GM18858 (cell line): Measurements from ENCODE around the gene KNL1.
A peak's percentile ranks its signal among the peaks of the same experiment; 100 is the strongest.
"Not testable (repeated sequence)": the region's sequence is repeated elsewhere in the genome, so short reads cannot be mapped to it uniquely, and the experiment has no call there.

Experiments used
- ATAC-seq: cut with Tn5 transposase; IDR thresholded peaks from one replicate; pipeline ENCODE4 v1.9.1; 2021; ENCODE audit not compliant: unreplicated experiment

Gene KNL1

GRCh38 chr15:40578892-40579291, 15.2 kb upstream of the KNL1 start:
- no peak for ATAC-seq

GRCh38 chr15:40581796-40582195, 12.3 kb upstream of the KNL1 start:
- not testable (repeated sequence) for ATAC-seq

DNA sequence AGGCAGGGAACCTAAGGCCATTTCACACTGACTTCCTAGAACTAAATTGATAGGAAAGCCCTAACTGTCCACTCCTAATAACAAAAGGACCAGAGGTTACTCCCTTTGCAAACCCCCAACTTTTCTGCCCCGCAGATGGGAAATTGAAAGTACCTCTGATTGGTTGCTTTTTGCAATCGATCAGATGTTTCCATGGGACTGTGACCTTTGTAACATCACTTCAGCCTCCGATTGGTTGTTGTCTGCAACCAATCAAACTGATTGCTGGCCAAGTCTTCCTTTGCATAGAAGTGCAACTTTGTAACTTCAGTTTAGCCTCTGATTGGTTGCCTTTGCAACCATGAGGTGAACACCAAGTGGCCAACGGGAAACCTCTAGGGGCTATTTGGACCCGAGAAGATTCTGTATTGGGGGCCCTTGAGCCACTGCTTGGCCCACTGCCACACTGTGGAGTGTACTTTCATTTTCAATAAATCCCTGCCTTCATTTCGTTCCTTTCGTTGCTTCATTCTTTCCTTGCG, 11.3 kb upstream of the KNL1 start:
- ATAC-seq: no peak

DNA sequence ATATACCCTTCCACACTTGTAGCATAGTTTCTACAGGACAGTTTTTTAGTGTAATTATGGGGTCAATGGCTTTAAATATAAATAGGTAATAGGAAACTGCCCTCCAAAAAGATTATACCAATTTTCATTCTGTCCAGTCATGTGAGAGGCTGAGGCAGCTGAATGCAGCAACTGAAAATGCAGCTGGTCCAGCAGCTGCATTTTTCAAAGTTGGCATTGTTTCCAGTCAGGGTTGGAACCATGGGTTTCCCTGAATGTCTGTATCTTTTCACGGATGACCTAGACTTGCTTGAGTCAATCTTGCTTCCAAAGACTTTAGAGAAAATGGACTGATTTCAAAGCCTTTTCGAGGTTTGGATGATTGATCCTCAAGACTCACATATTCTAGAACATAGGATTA, 9.9 kb upstream of the KNL1 start:
- ATAC-seq: no peak

DNA sequence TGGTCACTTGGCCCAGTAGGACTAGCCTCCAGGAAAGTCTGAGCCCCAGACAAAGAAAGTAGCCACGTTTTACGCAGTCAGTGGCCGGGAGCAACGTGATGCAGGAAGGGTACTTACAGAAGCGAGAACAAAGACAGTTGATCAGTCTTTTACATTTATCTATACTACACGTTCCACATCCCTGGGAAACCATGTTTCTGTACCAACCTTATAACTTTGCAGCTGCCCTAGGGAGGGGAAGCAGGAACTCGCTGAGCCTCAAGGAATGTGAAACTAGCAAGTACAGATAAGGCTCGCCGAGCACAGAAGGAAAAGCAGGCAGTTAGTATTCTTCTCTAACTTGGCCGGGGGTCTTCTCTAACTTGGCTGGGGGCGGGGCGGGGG, 3.4 kb upstream of the KNL1 start:
- ATAC-seq: no peak

GRCh38 chr15:40591389-40591788, 2.7 kb upstream of the KNL1 start:
- ATAC-seq: no peak

DNA sequence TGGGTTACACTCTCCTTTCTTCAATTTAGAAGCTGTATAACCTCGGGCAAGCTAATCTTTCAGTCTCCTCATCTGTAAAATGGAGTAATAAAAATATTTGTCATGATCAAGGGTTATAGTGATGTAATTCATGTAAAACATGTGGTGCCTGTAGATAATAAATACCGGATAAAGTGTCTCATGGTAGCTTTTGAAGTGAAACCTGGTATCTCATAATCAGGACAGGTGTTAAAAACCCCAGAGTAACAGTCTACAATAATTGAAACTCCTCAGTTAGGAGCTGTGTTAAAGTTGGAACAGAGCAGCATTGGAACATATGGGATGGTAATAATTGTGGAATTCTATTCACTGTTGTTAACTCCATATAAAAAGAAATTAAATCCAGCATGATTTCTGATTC, 884 bp upstream of the KNL1 start:
- no peak for ATAC-seq

DNA sequence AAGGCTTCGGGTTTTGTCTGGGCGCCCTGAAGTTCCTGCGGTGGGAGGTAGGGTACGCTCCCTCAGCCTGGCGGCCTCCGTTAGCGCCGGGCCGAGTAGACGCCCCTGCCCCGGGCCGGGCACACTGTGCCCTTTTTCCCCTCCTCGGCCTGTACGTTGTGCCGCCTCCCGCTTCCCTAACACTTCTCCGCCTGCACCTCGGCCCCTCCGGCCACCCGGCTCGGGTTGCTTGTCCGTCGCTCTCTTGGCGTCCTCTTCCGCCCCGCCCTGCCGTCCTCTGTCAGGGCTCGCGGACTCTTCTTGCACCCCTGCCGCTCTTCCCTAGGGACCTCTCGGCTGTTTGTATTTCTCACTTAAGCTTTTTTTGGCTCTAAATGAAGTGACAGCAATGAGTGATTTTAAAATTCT, 384 bp downstream of the KNL1 start:
- ATAC-seq: peak; percentile 28

DNA sequence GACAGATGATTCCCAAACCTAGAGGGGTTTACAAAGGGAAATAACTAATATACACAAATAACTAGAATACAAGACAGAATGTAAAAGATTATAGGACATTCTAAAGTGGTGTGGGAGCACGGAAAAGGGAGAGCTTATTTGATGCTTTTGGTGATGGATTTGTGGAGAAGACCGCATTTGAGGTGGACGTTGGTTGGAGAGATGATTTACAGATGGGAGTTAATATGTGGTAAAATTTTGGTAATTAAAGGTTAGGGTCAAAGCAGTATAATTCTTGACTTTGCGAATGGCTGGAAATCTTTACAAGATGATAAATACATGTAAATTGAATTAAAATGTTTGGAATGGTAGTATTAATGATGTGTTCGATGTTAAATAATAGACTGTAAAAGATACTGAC, 1.2 kb downstream of the KNL1 start:
- ATAC-seq: no peak

- ATAC-seq: no peak
These were observed 1.7 kb downstream of the KNL1 start for GRCh38 chr15:40595773-40596172.

GRCh38 chr15:40597024-40597423, 3.0 kb downstream of the KNL1 start:
- no peak for ATAC-seq

GRCh38 chr15:40598126-40598525, 4.1 kb downstream of the KNL1 start:
- no peak for ATAC-seq

GRCh38 chr15:40598672-40599071, 4.6 kb downstream of the KNL1 start:
- ATAC-seq: no peak

DNA sequence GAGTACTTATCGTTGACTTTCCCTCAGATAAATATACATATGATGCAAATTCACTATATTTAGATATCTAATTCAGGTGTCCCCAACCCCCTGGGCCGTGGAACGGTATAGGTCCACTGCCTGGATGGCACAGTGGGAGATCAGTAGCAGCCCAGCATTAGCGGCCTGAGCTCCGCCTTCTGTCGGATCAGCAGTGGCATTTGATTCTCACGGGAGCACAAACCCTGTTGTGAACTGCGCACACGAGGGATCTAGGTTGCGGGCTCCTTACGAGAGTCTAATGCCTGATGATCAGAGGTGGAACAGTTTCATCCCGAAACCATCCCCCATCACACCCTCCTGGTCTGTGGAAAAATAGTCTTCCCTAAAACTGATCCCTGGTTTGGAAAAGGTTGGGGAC, 6.9 kb downstream of the KNL1 start:
- ATAC-seq: no peak

GRCh38 chr15:40603935-40604334, 9.9 kb downstream of the KNL1 start:
- no peak for ATAC-seq

- ATAC-seq: no peak
These were observed 19.0 kb downstream of the KNL1 start for GRCh38 chr15:40613080-40613479.

- ATAC-seq: no peak
These were observed 24.0 kb downstream of the KNL1 start for GRCh38 chr15:40618023-40618422.

GRCh38 chr15:40618906-40619305, 24.9 kb downstream of the KNL1 start:
- no peak for ATAC-seq

- ATAC-seq: no peak
These were observed 29.3 kb downstream of the KNL1 start for GRCh38 chr15:40623361-40623760.

DNA sequence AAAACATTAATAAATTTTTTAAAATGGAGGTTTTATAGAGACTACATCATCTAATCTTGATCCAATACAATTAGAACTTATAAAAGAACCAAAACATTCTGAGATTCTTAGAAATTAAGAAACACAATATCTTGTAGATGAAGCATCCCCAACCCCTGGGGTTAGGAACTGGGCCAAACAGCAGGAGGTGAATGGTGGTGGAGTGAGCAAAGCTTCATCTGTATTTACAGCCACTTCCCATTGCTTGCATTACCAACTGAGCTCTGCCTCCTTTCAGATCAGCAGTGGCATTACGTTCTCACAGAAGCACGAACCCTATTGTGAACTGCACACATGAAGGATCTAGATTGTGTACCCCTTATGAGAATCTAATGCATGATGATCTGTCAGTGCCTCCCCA, 36.3 kb downstream of the KNL1 start:
- no peak for ATAC-seq

GRCh38 chr15:40633178-40633577, 39.1 kb downstream of the KNL1 start:
- no peak for ATAC-seq

DNA sequence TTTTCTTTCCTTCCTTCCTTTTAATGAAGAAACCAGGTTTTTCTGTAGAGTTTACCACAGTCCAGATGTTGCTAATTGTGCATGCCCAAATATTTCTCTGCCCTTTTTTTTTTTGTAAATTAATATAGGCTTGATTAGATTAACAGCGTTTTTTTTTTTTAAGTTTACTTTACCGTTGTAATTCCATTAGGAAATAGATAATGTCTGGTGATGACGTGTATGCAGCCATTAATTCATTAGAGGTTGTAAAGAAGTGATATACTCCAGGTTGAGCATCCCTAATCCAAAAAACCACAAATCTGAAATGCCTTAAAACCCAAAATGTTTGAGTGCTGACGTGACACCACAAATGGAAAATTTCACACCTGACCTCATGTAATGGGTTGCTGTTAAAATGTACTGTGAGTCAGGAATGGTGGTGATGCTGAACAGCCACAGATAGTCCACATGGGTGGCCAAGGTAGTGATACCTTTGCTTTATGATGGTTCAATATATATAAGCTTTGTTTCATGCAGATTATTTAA, 43.2 kb downstream of the KNL1 start:
- no peak for ATAC-seq

- no peak for ATAC-seq
These were observed 45.6 kb downstream of the KNL1 start for GRCh38 chr15:40639677-40640076.

- no peak for ATAC-seq
These were observed 53.5 kb downstream of the KNL1 start for GRCh38 chr15:40647523-40647922.
